Measurements from ENCODE around the gene SPECC1.
"Not testable (repeated sequence)": the region's sequence is repeated elsewhere in the genome, so short reads cannot be mapped to it uniquely, and the experiment has no call there.

Gene SPECC1

GRCh38 chr17:20009302-20010098 is at the start of gene SPECC1:
Gene SPECC1, plus strand, starts transcription at chr17:20009359. Its CDS starts 87,293 bp downstream, at chr17:20096652.
- DNase-seq: peak; percentile 78

GRCh38 chr17:19962954-19963353 is 46.2 kb upstream of the SPECC1 start:
- not testable (repeated sequence) for DNase-seq

DNA sequence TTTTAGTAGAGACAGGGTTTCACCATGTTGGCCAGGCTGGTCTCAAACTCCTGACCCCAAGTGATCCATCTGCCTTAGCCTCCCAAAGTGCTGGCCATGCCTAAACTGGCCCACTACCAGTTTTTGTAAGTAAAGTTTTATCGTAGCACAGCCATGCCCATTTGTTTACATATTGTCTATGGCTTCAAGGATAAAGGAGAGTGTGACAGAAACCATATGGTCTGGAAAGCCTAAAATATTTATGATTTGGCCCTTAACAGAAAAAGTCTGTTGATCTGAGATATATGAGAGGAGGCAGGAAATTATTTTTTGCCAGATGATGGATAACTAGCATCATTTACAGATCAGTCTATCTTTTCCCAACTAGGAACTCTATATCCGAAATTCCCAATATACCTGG is 36.0 kb upstream of the SPECC1 start:
- no peak for DNase-seq

DNA sequence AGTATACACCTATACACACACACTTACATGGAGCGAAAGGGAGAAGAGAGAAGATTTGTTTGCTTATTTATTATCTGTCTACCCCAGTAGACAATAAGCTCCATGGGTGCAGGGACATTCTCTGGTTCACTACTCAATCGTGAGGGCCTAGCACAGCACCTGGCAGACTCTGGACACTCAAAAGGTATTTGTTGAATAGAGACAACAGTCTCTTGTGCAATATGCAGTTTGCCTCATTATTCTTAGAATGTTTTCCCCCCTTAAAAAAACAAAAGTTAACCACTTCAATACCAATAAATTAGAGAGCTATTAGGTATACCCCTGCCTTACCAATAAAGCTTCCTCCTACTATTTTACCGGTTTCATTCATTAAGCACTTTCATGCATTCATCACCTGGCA is 33.6 kb upstream of the SPECC1 start:
- no peak for DNase-seq

- DNase-seq: peak; percentile 87
These were observed 31.6 kb upstream of the SPECC1 start, which contains the start of gene AKAP10 for GRCh38 chr17:19977293-19978208. Gene AKAP10, minus strand, starts transcription at chr17:19977828. Its CDS starts 149 bp downstream, at chr17:19977679.

DNA sequence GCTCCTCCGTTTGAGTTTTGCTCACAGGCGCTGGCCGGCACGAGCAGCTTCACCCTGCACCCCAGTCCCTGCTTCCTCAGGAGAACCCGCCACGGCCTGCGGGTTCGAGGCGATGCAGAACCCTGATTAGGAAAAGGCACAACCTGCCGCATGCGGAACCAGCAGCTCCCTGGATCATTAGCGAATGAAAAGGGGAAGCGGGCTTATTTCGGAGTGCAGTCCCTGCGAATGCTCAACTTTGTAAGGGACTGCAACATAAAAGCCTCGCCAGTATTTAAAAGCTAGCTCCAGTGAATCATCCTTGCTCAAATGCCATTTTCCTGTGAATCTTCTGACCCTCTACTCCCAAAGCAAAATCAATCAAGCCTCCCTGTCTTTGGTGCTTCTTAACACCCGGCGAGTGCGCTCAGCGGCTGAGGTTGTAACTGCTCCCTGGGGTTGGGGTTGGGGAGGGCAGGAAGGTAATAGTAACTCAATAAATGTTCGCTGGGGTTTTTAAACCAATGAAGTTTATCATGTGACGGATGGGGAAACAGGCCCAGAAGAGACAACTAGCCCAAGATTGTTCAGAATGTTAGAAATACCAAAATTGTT is 30.9 kb upstream of the SPECC1 start:
- no peak for DNase-seq

DNA sequence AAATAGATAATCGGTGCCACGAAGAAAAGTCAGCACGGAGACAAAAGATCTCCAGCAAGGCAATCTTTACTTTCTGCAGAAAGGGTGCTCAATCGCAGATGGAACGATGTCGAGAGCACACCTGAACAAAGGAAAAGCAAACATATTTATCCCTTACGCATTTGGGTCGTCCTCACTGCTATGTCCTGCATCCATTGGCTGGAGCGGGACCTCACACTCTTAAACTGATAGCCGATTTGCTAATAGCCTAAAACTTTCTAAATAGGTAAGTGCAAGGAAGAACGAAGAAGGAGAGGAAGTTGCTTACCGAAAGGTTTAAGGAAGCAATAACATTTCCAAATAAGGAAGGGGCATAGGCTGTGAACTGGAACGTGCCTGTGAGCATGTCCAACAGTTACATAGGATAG is 30.4 kb upstream of the SPECC1 start:
- DNase-seq: no peak

GRCh38 chr17:19979917-19980770 is 29.0 kb upstream of the SPECC1 start:
- no peak for DNase-seq

GRCh38 chr17:19986941-19987861 is 22.0 kb upstream of the SPECC1 start:
- no peak for DNase-seq

DNA sequence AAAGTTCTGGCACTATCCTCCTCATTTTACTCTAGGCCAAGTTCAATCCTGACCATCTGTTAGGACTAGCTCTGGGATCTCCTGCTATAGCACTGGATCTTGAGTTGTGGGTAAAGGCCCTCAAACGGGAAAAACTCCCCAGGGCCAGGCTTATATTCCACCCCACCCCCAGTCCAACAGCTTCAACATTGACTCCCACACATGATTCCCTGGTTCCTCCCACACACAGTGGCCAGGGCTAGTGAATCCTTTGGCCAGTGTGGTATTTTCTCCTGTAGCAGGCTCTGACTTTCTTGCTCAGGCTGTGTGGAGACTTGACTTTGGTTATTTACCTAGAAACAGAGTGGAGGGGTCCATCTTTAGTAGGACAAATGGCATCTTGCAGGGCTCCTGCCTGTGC is 21.3 kb upstream of the SPECC1 start:
- DNase-seq: no peak

- DNase-seq: peak; percentile 63
These were observed 17.8 kb upstream of the SPECC1 start for GRCh38 chr17:19991252-19991885.

DNA sequence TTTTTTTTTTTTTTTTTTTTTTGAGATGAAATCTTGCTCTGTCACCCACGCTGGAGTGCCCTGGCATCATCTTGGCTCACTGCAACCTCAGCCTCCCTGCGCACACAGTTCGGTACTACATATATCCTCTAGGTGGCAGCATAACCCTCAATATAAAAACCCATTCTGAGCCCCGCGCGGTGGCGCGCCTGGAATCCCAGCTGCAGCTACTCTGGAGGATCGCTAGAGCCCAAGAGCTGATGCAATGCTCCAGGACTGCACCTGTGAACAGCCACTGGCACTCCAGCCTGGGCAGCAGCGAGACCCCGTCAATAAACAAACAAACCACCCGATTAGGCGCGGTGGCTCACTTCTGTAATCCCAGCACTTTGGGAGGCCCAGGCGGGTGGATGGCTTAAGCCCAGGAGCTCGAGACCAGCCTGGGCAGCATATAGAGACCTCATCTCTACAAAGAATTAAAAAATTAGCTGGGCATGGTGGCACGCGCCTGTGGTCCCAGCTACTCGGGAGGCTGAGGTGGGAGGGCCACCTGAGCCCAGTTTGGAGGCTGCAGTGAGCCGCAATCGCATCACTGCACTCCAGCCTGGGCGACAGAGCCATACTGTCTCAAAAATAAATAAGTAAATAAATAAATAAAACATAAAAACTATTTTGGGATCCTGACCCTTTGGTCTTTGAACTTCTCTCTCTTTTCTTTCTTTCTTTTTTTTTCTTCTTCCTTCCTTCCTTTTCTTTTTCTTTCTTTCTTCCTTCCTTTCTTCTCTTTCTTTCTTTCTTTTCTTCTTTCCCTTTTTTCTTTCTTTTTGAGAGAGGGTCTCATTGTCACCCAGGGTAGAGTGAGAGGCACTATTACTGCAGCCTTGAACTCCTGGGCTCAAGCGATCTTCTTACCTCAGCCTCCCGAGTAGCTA is 16.1 kb upstream of the SPECC1 start:
- DNase-seq: peak; percentile 94

- no peak for DNase-seq
These were observed 13.1 kb upstream of the SPECC1 start for GRCh38 chr17:19996086-19996485.

DNA sequence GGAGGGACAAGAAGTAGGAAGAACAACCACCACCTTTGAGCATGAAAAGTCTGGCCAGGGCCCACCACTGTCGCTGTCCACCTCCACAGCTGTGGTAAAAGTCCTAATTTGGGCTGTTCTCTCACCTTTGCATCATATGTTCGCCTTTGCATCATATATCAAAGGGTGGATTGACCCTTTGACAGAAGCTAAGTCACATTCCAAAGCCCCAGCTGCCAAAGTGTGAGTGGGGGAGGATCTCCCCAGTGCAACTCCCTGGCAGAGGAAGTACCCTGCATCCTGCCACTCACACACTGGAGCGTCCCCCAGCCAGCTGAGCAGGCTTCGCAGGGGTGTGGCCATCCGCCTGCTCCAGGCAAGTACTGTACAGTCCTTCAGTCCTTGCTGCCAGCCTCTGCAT is 12.7 kb upstream of the SPECC1 start:
- DNase-seq: no peak

GRCh38 chr17:20008242-20009051 is 712 bp upstream of the SPECC1 start:
- peak; percentile 53 for DNase-seq

DNA sequence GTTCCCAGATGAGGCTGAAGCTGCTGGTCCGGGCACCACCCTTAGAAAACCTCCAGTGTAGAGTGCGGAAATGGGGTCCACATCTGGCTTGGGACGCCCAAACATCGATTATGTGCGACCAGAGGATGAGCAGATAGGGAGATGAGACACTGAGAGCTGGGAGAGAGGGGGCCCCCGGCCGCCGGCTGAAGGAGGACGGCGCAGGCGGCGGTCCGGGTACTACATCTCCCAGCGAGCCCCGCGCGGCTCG is 182 bp upstream of the SPECC1 start:
- DNase-seq: no peak

- DNase-seq: peak; percentile 66
These were observed 1.1 kb downstream of the SPECC1 start for GRCh38 chr17:20010099-20010863.

- DNase-seq: no peak
These were observed 1.8 kb downstream of the SPECC1 start for GRCh38 chr17:20010936-20011335.
